ENCODE measurements around the gene RBL2. TPM values are rescaled to one million over a fixed set of nuclear protein-coding genes. Genes with fewer than 3 reads are reported as not detected.

The RBL2 gene
- total and polyA plus RNA-seq, 9 of the 15 experiments (the other 6 are each of a cell fraction or from before 2014, with no cell fraction given): 7.8 to 76.3 (median 28.5) TPM

GRCh38 chr16:53434377-53435065 lies at the start of gene RBL2 (continued):
- no peak for TF ChIP-seq HMBOX1 (IDR thresholded peaks at IDR 0.05)
- no peak for TF ChIP-seq DMBX1 (CRISPR knock-in tag; IDR thresholded peaks at IDR 0.05; ENCODE audit: borderline replicate concordance)
- TF ChIP-seq HOMEZ (CRISPR knock-in tag; IDR thresholded peaks at IDR 0.05): no peak
- TF ChIP-seq TAF15 (IDR thresholded peaks at IDR 0.05; ENCODE audit: low read depth, low read length): no peak
- TF ChIP-seq SOX6 (IDR thresholded peaks at IDR 0.05): no peak
- no peak for TF ChIP-seq RNF219 (CRISPR knock-in tag; IDR thresholded peaks at IDR 0.05)
- TF ChIP-seq ZNF436 (CRISPR knock-in tag; IDR thresholded peaks at IDR 0.05): no peak
- no peak for TF ChIP-seq GTF3C2 (IDR thresholded peaks at IDR 0.05; ENCODE audit: borderline replicate concordance, extremely low read depth, insufficient read length)
- no peak for TF ChIP-seq ZNF766 (CRISPR knock-in tag; conservative IDR thresholded peaks at IDR 0.05)
- TF ChIP-seq GTF2F1 (IDR thresholded peaks at IDR 0.05; ENCODE audit: low read depth, low read length): no peak
- TF ChIP-seq NKRF (IDR thresholded peaks at IDR 0.05; ENCODE audit: borderline replicate concordance): no peak
- peak; percentile 51; the same call in 1 of the 2 replicates for TF ChIP-seq ATF7 (IDR thresholded peaks at IDR 0.05)
- TF ChIP-seq CBX8 (IDR thresholded peaks at IDR 0.05; ENCODE audit: borderline replicate concordance, extremely low read depth, low read depth, low read length, poor library complexity, severe bottlenecking): no peak
- TF ChIP-seq CCAR2 (IDR thresholded peaks at IDR 0.05; ENCODE audit: low read depth, low read length): no peak
- TF ChIP-seq HNRNPH1 (optimal IDR thresholded peaks at IDR 0.05; ENCODE audit: low read depth, low read length): no peak
- TF ChIP-seq ELF2 (CRISPR knock-in tag; IDR thresholded peaks at IDR 0.05): 0 out of 2 replicates have a peak, but pooled peaks have one; percentile 53
- no peak for TF ChIP-seq PHTF2 (CRISPR knock-in tag; IDR thresholded peaks at IDR 0.05)
